ENCODE measurements around the gene CHN1.

DNA sequence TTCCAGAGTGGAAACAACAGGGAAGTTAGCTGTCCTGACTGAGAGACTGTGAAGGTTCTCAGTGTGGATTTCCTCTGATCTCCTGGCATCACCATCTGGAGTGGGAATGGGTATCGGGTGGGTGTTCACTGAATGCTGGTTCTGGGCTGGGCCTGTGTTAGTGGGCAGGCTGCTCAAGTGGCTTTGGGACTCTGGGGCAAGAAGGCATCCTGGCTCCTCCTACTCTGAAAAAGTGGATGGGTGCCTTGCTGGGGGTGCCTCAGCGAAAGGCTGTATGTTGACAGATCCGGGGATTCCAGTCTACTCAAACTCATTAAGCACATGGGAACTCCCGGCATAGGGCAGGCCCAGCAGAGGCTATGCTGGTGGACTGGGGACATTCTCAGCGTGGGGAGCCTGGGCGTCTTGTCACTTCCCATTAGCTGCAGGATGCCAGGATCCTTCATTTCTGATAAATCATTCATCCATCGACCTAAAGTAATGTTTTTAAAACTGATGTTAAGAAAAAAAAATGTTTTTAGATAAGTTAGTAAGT lies 213.4 kb downstream of the CHN1 start:
- TF ChIP-seq POLR2A (IDR thresholded peaks at IDR 0.05), result no peak
- TF ChIP-seq, protein P1, sequence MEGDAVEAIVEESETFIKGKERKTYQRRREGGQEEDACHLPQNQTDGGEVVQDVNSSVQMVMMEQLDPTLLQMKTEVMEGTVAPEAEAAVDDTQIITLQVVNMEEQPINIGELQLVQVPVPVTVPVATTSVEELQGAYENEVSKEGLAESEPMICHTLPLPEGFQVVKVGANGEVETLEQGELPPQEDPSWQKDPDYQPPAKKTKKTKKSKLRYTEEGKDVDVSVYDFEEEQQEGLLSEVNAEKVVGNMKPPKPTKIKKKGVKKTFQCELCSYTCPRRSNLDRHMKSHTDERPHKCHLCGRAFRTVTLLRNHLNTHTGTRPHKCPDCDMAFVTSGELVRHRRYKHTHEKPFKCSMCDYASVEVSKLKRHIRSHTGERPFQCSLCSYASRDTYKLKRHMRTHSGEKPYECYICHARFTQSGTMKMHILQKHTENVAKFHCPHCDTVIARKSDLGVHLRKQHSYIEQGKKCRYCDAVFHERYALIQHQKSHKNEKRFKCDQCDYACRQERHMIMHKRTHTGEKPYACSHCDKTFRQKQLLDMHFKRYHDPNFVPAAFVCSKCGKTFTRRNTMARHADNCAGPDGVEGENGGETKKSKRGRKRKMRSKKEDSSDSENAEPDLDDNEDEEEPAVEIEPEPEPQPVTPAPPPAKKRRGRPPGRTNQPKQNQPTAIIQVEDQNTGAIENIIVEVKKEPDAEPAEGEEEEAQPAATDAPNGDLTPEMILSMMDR (IDR thresholded peaks at IDR 0.05), result no peak
